Esophagus muscularis mucosa (tissue), 4 donors: Measurements from ENCODE around the gene MRPL48. TPM values are rescaled to one million over a fixed set of nuclear protein-coding genes. Genes with fewer than 3 reads are reported as not detected.

Experiments used
- DNase-seq: peaks from one replicate; pipeline ENCODE4 v3.0.0-alpha.2; 2017; ENCODE audit errors: extremely low spot score
- H3K27ac ChIP-seq, 4 donors: fragments of 200-600 bp; sonication (generic); replicated peaks in 1 of 4; 1 replicate in 3 of 4; 2 replicates in 1 of 4; pipeline ENCODE4 v1.5.1; 2016 to 2019; ENCODE audit warnings: mild to moderate bottlenecking in 1 of 4
- H3K27me3 ChIP-seq, 4 donors: fragments of 200-600 bp; sonication (generic); one replicate each; pipeline versions ENCODE4 v1.5.1 to v1.6.0; 2016 to 2019
- H3K36me3 ChIP-seq, 4 donors: fragments of 200-600 bp; sonication (generic); one replicate each; pipeline ENCODE4 v1.5.1; 2016 to 2019
- H3K4me1 ChIP-seq, 4 donors: fragments of 200-600 bp; sonication (generic); one replicate each; pipeline ENCODE4 v1.5.1; 2016 to 2019
- H3K4me3 ChIP-seq, 4 donors: fragments of 200-600 bp; sonication (generic); 1 replicate in 2 of 4; 2 replicates in 2 of 4; pipeline ENCODE4 v1.5.1; 2016 to 2019; ENCODE audit warnings: mild to moderate bottlenecking in 4 of 4, moderate library complexity in 1 of 4
- H3K9me3 ChIP-seq, 4 donors: fragments of 200-600 bp; sonication (generic); 1 replicate in 3 of 4; 2 replicates in 1 of 4; pipeline ENCODE4 v1.5.1; 2016 to 2019
- CTCF ChIP-seq, 3 experiments: fragments of 200-600 bp in 2 of 3; fragments of 450-650 bp in 1 of 3; sonication (generic) in 2 of 3; IDR thresholded peaks; one replicate each; pipeline ENCODE4 v1.5.1; 2017 to 2019; ENCODE audit warnings: antibody characterized with exemption in 3 of 3, mild to moderate bottlenecking in 2 of 3, moderate library complexity in 1 of 3
- EP300 ChIP-seq: sonication (generic); formaldehyde crosslinking; IDR thresholded peaks from one replicate; pipeline ENCODE4 v1.6.1; 2017; ENCODE audit warnings: antibody characterized with exemption
- POLR2A ChIP-seq: fragments of 450-650 bp; IDR thresholded peaks from one replicate; pipeline ENCODE4 v1.6.1; 2017; ENCODE audit warnings: antibody characterized with exemption, moderate library complexity, mild to moderate bottlenecking, low read depth
- POLR2AphosphoS5 ChIP-seq, 2 donors: sonication (generic); formaldehyde crosslinking; IDR thresholded peaks; one replicate each; pipeline ENCODE4 v1.6.1; 2017; ENCODE audit warnings: antibody characterized with exemption in 2 of 2
- WGBS: methylation state at CpG from one replicate; pipeline ENCODE4 v1.1.5; 2018; 5-methylcytosine and 5-hydroxymethylcytosine counted together
- intact Hi-C: fragments of 100-400 bp; cut with DNase I; formaldehyde crosslinking; loops from one replicate; pipeline ENCODE4 v1.15.1; 2023
- total RNA-seq, 4 donors: library from RNA; depleted of rRNA; stranded (reverse); fragments of >200 nt; gene quantifications; one replicate each; pipeline versions ENCODE4 v1.1.0 to v1.2.1, GENCODE V29; 2016

MRPL48 gene
- total RNA-seq, 4 donors from 2014 or later: 8.9 to 18.4 (median 11.5) TPM

DNA sequence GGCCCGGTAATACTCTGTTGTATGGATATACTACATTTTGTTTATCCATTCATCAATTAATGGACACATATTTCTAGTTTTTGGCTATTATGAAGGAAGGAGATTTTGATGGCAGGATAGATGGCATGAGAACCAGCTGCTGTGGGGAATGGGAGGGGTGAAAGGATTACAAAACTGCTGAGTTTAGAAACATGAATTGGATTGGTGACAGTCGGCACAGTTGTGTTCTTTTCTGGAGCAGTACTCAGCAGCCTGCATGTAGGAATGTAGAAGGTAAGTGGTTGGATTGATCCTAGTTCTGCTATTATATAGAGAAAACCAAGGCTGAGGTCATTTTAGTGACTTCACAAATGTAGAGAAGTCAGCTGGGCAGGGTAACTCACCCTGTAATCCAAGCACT lies 96.2 kb downstream of the MRPL48 start:
- Histone ChIP-seq H3K4me1 (no peaks in the 10 kb centered on the region), H3K4me3 (no peak overlapping the region), H3K36me3 (peaks cover 7 to 43% (median 23%) of the 10 kb centered on the region in 4 donors), H3K9me3 (no peaks in the 10 kb centered on the region), H3K27ac (no peak overlapping the region), H3K27me3 (no peaks in the 10 kb centered on the region)
- intact Hi-C loops: no loop called here
- WGBS: 96% methylated on average over 2 of the region's 2 CpGs
- DNase-seq: no peak
- TF ChIP-seq EP300 (no peak), POLR2A (no peak), CTCF (IDR thresholded peaks at IDR 0.05) (no peak), POLR2AphosphoS5 (IDR thresholded peaks at IDR 0.05) (no peak)

GRCh38 chr11:73888244-73888643 lies 100.6 kb downstream of the MRPL48 start:
- peaks cover 21 to 79% (median 57%) of the 10 kb centered on the region in 4 donors for H3K36me3 ChIP-seq
- H3K4me3 ChIP-seq: no peak overlapping the region
- intact Hi-C loops: no loop called here
- H3K27me3 ChIP-seq: no peaks in the 10 kb centered on the region
- no peaks in the 10 kb centered on the region for H3K4me1 ChIP-seq
- no peaks in the 10 kb centered on the region for H3K9me3 ChIP-seq
- no peak for TF ChIP-seq CTCF (IDR thresholded peaks at IDR 0.05)
- TF ChIP-seq EP300: no peak
- TF ChIP-seq POLR2A: no peak
- TF ChIP-seq POLR2AphosphoS5 (IDR thresholded peaks at IDR 0.05): no peak
- WGBS: 92% methylated on average over 3 of the region's 3 CpGs
- no peak overlapping the region for H3K27ac ChIP-seq
- no peak for DNase-seq

DNA sequence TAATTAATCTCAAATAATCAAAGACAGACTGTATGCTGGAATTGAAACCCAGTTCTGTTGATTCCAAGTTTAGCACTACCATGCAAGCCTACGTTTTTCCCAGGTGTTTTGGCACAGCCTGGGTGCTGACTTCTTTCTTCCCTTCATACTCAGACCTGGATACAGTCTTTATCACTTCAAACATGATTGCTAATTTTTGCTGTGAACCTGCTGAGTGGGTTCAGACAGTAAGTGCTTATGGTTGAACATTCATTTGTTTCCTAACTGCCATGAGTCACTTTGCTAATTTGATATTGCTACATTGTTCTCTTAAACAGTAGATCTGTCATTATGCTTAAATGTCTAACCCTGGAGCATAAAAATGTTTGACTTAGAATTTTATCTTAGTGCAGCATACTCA lies 101.3 kb downstream of the MRPL48 start:
- Histone ChIP-seq H3K4me3 (no peak overlapping the region), H3K27ac (no peak overlapping the region), H3K36me3 (peaks cover 21 to 76% (median 59%) of the 10 kb centered on the region in 4 donors), H3K4me1 (no peaks in the 10 kb centered on the region), H3K9me3 (no peaks in the 10 kb centered on the region), H3K27me3 (no peaks in the 10 kb centered on the region)
- DNase-seq: no peak
- TF ChIP-seq POLR2A: no peak
- no peak for TF ChIP-seq EP300
- TF ChIP-seq POLR2AphosphoS5 (IDR thresholded peaks at IDR 0.05): no peak
- TF ChIP-seq CTCF (IDR thresholded peaks at IDR 0.05): no peak
- 44% methylated on average over 1 of the region's 1 CpG for WGBS
- intact Hi-C loops: no loop called here

DNA sequence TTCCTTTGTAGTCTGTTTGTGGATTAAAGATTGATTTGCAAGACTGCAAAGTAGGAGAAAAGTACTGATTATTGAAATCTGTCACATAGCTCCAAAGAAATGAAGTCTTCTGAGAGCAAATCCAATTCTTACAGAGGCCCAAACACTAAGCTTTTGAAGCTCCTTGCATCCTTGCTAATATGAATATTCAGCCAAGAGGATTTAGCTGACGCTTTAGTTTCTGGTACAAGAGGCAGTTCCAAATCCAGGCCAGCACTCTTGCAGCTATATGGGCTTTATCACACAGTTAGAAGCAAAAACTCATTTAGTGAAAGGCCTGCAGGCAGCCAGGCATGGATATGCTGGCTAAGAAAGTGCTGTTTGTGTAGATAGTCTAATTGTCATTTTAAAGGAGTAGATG lies 101.9 kb downstream of the MRPL48 start:
- WGBS: 71% methylated on average over 1 of the region's 1 CpG
- intact Hi-C loops: no loop called here
- Histone ChIP-seq H3K27ac (no peak overlapping the region), H3K27me3 (no peaks in the 10 kb centered on the region), H3K4me3 (no peak overlapping the region), H3K9me3 (no peaks in the 10 kb centered on the region), H3K36me3 (peaks cover 21 to 76% (median 59%) of the 10 kb centered on the region in 4 donors), H3K4me1 (no peaks in the 10 kb centered on the region)
- TF ChIP-seq POLR2A: no peak
- TF ChIP-seq POLR2AphosphoS5 (IDR thresholded peaks at IDR 0.05): no peak
- no peak for TF ChIP-seq CTCF (IDR thresholded peaks at IDR 0.05)
- TF ChIP-seq EP300: no peak
- DNase-seq: no peak

DNA sequence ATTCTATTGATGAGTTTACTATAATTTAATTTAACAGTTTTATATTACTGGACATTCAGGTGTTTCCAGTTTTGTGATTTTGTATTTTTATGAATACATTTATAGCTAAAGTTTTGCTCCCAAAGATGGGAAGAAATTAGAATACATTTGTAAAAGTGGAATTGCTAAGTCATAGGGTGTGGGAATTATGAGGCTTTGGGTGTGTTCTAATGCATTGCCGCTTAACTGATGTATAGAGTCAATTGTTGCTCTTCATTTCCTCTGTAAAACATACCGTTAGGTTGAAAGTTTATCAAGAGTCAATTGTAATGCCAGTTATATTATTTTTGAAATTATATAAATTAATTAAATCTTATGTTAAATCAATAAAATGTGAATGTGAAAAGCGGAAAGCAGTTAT lies 105.4 kb downstream of the MRPL48 start:
- H3K4me3 ChIP-seq: no peak overlapping the region
- no peak for DNase-seq
- peaks cover 21 to 65% (median 51%) of the 10 kb centered on the region in 4 donors for H3K36me3 ChIP-seq
- intact Hi-C loops: no loop called here
- no peaks in the 10 kb centered on the region for H3K27me3 ChIP-seq
- TF ChIP-seq POLR2A (no peak), EP300 (no peak), POLR2AphosphoS5 (IDR thresholded peaks at IDR 0.05) (no peak), CTCF (IDR thresholded peaks at IDR 0.05) (no peak)
- no peaks in the 10 kb centered on the region for H3K4me1 ChIP-seq
- H3K9me3 ChIP-seq: no peaks in the 10 kb centered on the region
- 74% methylated on average over 3 of the region's 3 CpGs for WGBS
- H3K27ac ChIP-seq: no peak overlapping the region
